ENCODE measurements around the gene WBP4. TPM values are rescaled to one million over a fixed set of nuclear protein-coding genes. Genes with fewer than 3 reads are reported as not detected.

WBP4 gene
- polyA plus RNA-seq, 2 of the 4 experiments (the other 2 are of a cell fraction): 9.0 to 13.9 TPM

- FAIRE-seq (no peak), DNase-seq (ENCODE audit: low read depth in 1 of 2, low spot score in 1 of 2) (no peak), ATAC-seq (no peak)
- ChIA-PET POLR2A (no interaction called here), CTCF (no interaction called here)
- Histone ChIP-seq H3K27ac (no peak overlapping the region), H3K4me3 (no peak overlapping the region), H3K4me1 (no peaks in the 10 kb centered on the region), H3K9me3 (no peaks in the 10 kb centered on the region), H3K4me2 (no peak overlapping the region)
- TF ChIP-seq CBX2 (IDR thresholded peaks at IDR 0.05; ENCODE audit: borderline replicate concordance, low read depth) (no peak), MAZ (IDR thresholded peaks at IDR 0.05; ENCODE audit: borderline replicate concordance, low read depth, low read length) (no peak), BCL3 (IDR thresholded peaks at IDR 0.05) (no peak), CEBPB (IDR thresholded peaks at IDR 0.05) (no peak), PHF8 (IDR thresholded peaks at IDR 0.05; ENCODE audit: borderline replicate concordance, low read depth) (no peak), SREBF2 (IDR thresholded peaks at IDR 0.05) (no peak), RCOR1 (IDR thresholded peaks at IDR 0.05; ENCODE audit: low read depth, low read length) (no peak), MYC (IDR thresholded peaks at IDR 0.05; ENCODE audit: borderline replicate concordance, low read length) (no peak), KDM1A (IDR thresholded peaks at IDR 0.05; ENCODE audit: low read depth) (no peak), NFE2L2 (conservative IDR thresholded peaks at IDR 0.05; ENCODE audit: low read length) (no peak), PBX3 (IDR thresholded peaks at IDR 0.05) (no peak), CBX8 (IDR thresholded peaks at IDR 0.05) (no peak)
Measured at GRCh38 chr13:41099986-41100385, 38.7 kb downstream of the WBP4 start.

GRCh38 chr13:41107104-41107571, 45.8 kb downstream of the WBP4 start:
- FAIRE-seq (no peak), DNase-seq (ENCODE audit: low read depth in 1 of 2, low spot score in 1 of 2) (no peak), ATAC-seq (no peak)
- Histone ChIP-seq H3K4me2 (no peak overlapping the region), H3K9me3 (no peaks in the 10 kb centered on the region), H3K4me1 (no peaks in the 10 kb centered on the region), H3K4me3 (no peak overlapping the region), H3K27ac (no peak overlapping the region)
- ChIA-PET CTCF (no interaction called here), POLR2A (no interaction called here)
- 83% methylated on average over 8 of the region's 15 CpGs for WGBS (ENCODE audit: missing lambda C conversion rate)
- TF ChIP-seq CEBPB (IDR thresholded peaks at IDR 0.05) (no peak), HOXB5 (CRISPR knock-in tag; IDR thresholded peaks at IDR 0.05) (no peak), HOXB13 (CRISPR knock-in tag; IDR thresholded peaks at IDR 0.05; ENCODE audit: low read depth) (no peak), MAX (IDR thresholded peaks at IDR 0.05) (no peak), GATA3 (IDR thresholded peaks at IDR 0.05; ENCODE audit: borderline replicate concordance) (no peak), CHD2 (IDR thresholded peaks at IDR 0.05; ENCODE audit: low read length, partially characterized antibody) (no peak), BHLHE40 (IDR thresholded peaks at IDR 0.05; ENCODE audit: low read depth, low read length) (no peak), CBX2 (IDR thresholded peaks at IDR 0.05; ENCODE audit: borderline replicate concordance, low read depth) (no peak), EP300 (IDR thresholded peaks at IDR 0.05) (no peak), EHF (CRISPR knock-in tag; IDR thresholded peaks at IDR 0.05) (no peak), ZSCAN20 (CRISPR knock-in tag; IDR thresholded peaks at IDR 0.05) (no peak)

GRCh38 chr13:41107584-41108014, 46.3 kb downstream of the WBP4 start:
- peak in 1 of 2 experiments; percentile 46; a peak in 2 of 6 replicates for ATAC-seq
- POLR2A ChIA-PET: no interaction called here
- CTCF ChIA-PET: no interaction called here

More at GRCh38 chr13:41107584-41108014, 46.3 kb downstream of the WBP4 start:
- Histone ChIP-seq H3K27ac (no peak overlapping the region), H3K4me3 (no peak overlapping the region), H3K9me3 (no peaks in the 10 kb centered on the region), H3K4me2 (no peak overlapping the region), H3K4me1 (no peaks in the 10 kb centered on the region)
- WGBS (ENCODE audit: missing lambda C conversion rate): 100% methylated on average over 1 of the region's 7 CpGs
- TF ChIP-seq CEBPB (IDR thresholded peaks at IDR 0.05) (no peak), CTCF (IDR thresholded peaks at IDR 0.05) (no peak), SMC3 (IDR thresholded peaks at IDR 0.05) (no peak)
- FAIRE-seq: no peak
- no peak for DNase-seq (ENCODE audit: low read depth in 1 of 2, low spot score in 1 of 2)

Data from A549 (cell line).